Measurements from ENCODE around the gene TSC2. TPM values are rescaled to one million over a fixed set of nuclear protein-coding genes. Genes with fewer than 3 reads are reported as not detected.

The TSC2 gene
- total RNA-seq, 1 donor from 2014 or later: 64.1 TPM

- no peak for DNase-seq (ENCODE audit: low read depth)
- TF ChIP-seq CTCF (conservative IDR thresholded peaks at IDR 0.05; ENCODE audit: low read depth, low read length): no peak
- H3K4me3 ChIP-seq (ENCODE audit: low read depth, low read length): no peak overlapping the region
Observed at GRCh38 chr16:2074071-2074470, 26.3 kb downstream of the TSC2 start.

GRCh38 chr16:2075631-2076030 lies 27.8 kb downstream of the TSC2 start:
- no peak for DNase-seq (ENCODE audit: low read depth)
- TF ChIP-seq CTCF (conservative IDR thresholded peaks at IDR 0.05; ENCODE audit: low read depth, low read length): no peak
- H3K4me3 ChIP-seq (ENCODE audit: low read depth, low read length): no peak overlapping the region

DNA sequence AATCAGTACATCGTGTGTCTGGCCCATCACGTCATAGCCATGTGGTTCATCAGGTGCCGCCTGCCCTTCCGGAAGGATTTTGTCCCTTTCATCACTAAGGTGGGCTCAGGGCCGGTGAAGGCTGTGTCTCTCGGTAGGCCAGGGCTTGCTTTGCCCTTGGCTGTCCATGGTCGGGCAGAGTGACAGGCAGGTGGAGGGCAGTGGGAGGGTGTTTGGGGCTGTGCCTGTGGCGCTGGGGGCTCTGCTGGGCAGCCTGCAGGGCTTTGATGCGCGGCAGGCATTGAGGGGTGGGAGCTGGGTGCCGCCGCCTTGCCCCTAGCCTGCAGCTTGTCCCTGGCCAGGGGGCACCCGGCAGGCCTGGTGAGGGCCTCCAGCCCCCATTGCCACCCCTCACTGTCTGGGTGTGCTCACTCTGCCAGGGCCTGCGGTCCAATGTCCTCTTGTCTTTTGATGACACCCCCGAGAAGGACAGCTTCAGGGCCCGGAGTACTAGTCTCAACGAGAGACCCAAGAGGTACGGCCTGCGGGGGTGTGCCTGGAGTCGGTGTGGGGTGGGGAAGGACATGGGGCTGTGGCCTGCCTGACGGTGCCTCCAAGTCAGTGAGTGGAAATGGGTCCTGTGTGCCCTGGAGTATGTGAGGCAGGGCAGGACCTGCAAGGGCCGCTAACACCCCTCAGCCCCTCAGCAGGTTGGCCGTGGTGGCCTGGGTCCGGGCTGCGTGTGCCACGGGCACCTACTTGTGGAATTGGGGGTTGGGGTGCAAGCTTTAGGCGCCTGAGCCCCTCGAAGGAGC lies 28.5 kb downstream of the TSC2 start:
- TF ChIP-seq CTCF (conservative IDR thresholded peaks at IDR 0.05; ENCODE audit: low read depth, low read length): no peak
- H3K4me3 ChIP-seq (ENCODE audit: low read depth, low read length): no peak overlapping the region
- DNase-seq (ENCODE audit: low read depth): no peak

GRCh38 chr16:2077016-2077415 lies 29.2 kb downstream of the TSC2 start:
- DNase-seq (ENCODE audit: low read depth): no peak
- H3K4me3 ChIP-seq (ENCODE audit: low read depth, low read length): no peak overlapping the region
- no peak for TF ChIP-seq CTCF (conservative IDR thresholded peaks at IDR 0.05; ENCODE audit: low read depth, low read length)

DNA sequence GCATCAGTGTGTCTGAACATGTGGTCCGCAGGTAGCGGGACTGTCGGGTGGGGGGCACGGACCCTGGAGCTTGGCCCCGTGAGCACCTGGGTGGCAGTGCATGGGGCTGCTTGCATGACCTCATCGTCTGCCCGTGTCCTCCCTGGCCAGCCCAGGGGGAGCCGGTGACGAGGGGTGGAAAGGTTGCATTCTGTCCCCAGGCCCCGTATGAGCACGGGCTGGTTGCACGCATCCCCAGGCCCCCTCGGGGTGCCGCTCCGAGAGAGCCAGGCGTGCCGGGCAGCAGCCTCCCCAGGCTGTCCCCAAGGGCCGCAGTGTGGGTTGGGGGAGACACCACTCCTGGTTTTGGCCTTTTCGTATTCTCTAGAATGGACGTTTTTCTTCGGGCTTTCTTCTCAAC lies 29.9 kb downstream of the TSC2 start:
- TF ChIP-seq CTCF (conservative IDR thresholded peaks at IDR 0.05; ENCODE audit: low read depth, low read length): no peak
- no peak overlapping the region for H3K4me3 ChIP-seq (ENCODE audit: low read depth, low read length)
- no peak for DNase-seq (ENCODE audit: low read depth)

DNA sequence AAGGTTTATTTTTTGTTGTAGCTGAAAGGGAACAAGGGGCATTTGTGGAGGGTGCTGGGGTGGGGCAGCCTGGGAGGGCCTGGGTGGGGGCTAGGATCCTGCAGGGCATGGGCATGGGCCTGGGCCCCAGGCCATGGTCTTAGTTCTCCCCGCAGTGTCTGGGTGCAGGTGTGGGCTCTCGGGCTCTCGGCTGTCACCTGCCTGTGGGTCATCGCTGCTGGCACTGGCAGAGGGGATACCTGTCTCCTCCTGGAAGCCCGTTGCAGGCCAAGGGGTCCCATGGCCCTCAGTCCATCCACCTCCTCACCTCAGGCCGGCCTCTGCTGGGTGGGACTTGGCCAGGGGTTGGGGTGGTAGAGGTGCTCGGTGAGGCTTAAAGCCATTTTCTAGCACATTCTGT lies 30.3 kb downstream of the TSC2 start:
- H3K4me3 ChIP-seq (ENCODE audit: low read depth, low read length): no peak overlapping the region
- no peak for TF ChIP-seq CTCF (conservative IDR thresholded peaks at IDR 0.05; ENCODE audit: low read depth, low read length)
- no peak for DNase-seq (ENCODE audit: low read depth)

DNA sequence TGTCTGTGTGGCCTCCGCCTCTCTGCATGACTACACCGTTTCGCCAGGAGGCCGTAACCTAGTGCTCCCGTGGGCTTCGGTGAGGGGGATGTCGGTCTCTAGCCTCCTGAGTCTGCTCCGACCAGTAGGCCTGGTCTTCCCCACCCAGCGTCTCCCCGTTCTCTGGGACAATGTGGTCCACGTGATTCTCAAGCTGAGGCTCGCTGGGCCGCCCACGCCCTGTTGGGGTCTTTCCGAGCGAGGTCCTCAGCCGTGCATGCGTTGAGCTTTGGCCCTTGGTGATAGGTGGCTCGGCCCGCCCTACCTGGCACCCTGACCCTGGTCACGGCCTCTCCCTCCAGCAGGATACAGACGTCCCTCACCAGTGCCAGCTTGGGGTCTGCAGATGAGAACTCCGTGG lies 30.9 kb downstream of the TSC2 start:
- no peak for TF ChIP-seq CTCF (conservative IDR thresholded peaks at IDR 0.05; ENCODE audit: low read depth, low read length)
- H3K4me3 ChIP-seq (ENCODE audit: low read depth, low read length): no peak overlapping the region
- no peak for DNase-seq (ENCODE audit: low read depth)

Measured in epithelial cell of proximal tubule (primary cell).